Measurements from ENCODE around the gene TNIP1.
A peak's percentile ranks its signal among the peaks of the same experiment; 100 is the strongest.

Gene TNIP1, protein sequence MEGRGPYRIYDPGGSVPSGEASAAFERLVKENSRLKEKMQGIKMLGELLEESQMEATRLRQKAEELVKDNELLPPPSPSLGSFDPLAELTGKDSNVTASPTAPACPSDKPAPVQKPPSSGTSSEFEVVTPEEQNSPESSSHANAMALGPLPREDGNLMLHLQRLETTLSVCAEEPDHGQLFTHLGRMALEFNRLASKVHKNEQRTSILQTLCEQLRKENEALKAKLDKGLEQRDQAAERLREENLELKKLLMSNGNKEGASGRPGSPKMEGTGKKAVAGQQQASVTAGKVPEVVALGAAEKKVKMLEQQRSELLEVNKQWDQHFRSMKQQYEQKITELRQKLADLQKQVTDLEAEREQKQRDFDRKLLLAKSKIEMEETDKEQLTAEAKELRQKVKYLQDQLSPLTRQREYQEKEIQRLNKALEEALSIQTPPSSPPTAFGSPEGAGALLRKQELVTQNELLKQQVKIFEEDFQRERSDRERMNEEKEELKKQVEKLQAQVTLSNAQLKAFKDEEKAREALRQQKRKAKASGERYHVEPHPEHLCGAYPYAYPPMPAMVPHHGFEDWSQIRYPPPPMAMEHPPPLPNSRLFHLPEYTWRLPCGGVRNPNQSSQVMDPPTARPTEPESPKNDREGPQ

GRCh38 chr5:151080613-151081430, at the start of gene TNIP1:
Gene TNIP1, minus strand, starts transcription at chr5:151081034. Its CDS starts 15,939 bp downstream, at chr5:151065095.
- peak; percentile 94 for DNase-seq (ENCODE audit: low spot score)

- no peak for DNase-seq (ENCODE audit: low spot score)
These were observed 49.5 kb upstream of the TNIP1 start for GRCh38 chr5:151130235-151130921.

- no peak for DNase-seq (ENCODE audit: low spot score)
These were observed 48.0 kb upstream of the TNIP1 start for GRCh38 chr5:151128817-151129216.

DNA sequence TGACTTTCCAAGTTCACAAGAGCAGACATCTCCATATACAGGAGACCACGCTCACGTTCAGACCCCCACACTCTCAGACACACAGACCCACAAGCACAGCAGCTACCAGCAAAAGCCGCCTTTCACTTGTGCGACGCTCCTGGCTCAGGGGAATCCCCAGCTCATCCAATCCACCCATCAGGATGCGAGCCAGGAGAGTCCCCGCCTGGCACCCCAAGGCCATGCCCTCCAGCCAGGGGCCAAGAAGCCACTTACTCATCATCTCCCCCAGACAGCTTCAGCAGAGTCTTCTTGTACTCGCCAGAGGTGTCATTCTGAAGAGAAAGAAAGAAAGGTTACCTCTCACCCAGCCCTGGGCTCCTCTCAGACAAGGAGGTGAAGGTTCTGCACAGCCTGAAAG, 47.1 kb upstream of the TNIP1 start:
- no peak for DNase-seq (ENCODE audit: low spot score)

GRCh38 chr5:151126199-151126645, 45.4 kb upstream of the TNIP1 start:
- peak; percentile 78 for DNase-seq (ENCODE audit: low spot score)

GRCh38 chr5:151125421-151125820, 44.6 kb upstream of the TNIP1 start:
- no peak for DNase-seq (ENCODE audit: low spot score)

- no peak for DNase-seq (ENCODE audit: low spot score)
These were observed 43.3 kb upstream of the TNIP1 start for GRCh38 chr5:151123897-151124751.

GRCh38 chr5:151122828-151123227, 42.0 kb upstream of the TNIP1 start:
- no peak for DNase-seq (ENCODE audit: low spot score)

GRCh38 chr5:151121665-151122064, 40.8 kb upstream of the TNIP1 start:
- DNase-seq (ENCODE audit: low spot score) = no peak

- no peak for DNase-seq (ENCODE audit: low spot score)
These were observed 40.3 kb upstream of the TNIP1 start for GRCh38 chr5:151121095-151121494.

- DNase-seq (ENCODE audit: low spot score) = no peak
These were observed 38.2 kb upstream of the TNIP1 start for GRCh38 chr5:151118913-151119575.

DNA sequence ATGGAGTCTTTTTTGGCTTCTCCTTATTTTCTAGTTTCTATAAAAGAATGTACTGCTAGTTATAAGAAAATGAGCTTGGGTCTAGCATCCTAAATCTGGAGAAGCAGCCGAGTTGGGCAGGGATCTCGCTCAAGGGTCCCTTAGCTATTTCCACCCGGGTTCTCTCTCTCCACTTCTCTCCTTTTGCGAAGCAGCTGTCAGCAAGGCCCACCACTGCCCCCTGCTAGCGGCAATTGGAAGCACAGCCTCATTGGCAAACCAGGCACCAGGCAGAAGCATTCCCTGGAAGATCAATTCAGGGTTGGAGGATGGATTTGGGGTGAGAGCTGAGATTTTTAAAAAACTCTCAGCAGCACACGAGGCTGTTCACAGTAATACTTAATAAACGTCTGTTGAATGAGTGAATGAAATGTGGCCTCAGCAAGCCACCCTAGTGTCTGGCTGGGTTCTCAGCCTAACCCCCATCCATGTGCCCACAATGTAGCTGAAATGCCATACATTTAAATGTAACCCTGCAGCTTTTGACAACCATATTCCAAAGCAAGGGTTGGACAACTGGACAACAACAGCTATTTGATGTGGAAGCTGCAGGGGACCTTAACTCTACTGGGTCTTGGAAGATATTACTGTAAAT, 34.6 kb upstream of the TNIP1 start:
- peak; percentile 78 for DNase-seq (ENCODE audit: low spot score)

- DNase-seq (ENCODE audit: low spot score) = no peak
These were observed 32.8 kb upstream of the TNIP1 start for GRCh38 chr5:151113651-151114050.

- DNase-seq (ENCODE audit: low spot score) = no peak
These were observed 30.2 kb upstream of the TNIP1 start for GRCh38 chr5:151110992-151111391.

DNA sequence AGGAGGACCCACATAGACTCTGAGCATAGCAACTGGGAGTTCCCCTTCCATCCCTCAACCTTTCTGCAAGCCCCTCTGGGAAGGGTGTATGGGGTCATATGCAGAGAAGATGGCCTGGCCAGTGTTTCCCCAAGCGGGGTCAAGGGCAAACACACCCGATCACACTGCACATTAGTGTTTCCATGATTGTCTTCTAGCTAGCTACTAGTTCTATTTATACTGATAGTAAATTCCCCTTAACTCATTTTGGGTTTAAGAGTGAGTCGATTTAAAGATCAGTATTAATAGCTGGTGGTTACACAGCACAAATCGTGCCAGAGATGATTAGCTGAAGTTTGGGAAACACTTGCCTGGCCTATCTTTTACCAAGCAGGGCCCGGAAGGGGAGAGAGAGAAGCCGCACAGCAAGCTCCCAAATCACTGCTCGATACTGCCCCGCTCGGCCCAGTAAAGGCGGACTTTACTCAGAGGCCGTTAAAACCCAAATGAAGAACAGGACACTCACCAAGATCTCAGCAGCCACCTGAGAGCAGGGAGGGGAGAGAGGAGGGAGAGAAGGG, 29.4 kb upstream of the TNIP1 start:
- DNase-seq (ENCODE audit: low spot score) = no peak

DNA sequence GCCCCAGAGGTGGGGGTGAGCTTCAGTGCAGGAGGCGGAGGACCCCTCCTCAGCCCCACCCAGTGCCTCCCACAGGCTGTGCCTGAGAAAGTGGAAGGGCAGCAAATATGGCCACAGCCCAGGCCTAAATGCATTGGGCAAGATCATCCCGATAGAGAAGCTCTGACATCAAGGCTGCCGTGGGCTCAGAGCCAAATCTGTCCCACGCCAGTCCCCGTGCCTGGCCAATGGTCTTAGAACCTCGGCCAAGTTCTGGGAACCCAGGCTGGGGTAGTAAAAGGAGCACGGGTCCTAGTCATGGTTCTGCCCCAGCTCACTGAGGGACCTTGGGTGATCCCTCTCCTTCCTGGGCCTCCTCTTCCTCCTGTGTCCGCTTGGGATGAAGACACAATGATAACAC, 27.7 kb upstream of the TNIP1 start:
- DNase-seq (ENCODE audit: low spot score) = no peak

DNA sequence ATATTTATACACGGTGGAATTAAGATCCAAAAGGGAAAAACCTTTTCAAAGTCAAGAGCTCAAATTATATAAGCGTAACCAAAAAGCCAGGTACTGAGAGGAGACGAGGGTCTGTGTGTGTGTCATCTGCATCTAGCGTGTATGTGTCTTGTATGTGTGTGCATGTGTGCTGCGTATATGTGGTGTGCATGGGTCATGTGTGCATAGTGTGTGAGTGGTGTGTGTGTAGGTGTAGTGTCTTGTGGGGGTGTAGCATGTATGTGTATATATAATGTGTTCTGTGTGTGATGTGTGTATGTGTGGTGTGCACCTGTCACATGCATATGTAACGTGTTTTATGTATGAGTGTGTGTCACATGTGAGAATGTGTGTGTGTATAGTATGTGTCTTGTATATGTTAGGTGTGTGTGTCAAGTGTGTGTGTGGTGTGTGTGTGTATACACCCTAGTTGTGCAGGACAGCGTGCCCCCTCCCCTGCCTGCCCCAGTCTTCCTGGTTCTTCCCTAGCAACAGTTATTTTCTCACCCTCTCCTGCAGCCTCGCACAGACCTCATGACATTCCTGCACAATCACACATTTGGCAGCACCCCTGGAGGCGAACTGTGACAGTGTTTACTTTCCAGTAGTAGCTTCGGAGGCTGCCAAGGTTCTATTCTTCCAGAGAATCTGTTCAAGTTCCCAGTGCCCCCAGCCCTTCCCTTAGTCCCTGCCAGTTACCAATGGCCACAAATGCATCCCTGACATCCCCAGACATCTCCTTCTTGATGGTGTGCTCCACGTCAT, 27.1 kb upstream of the TNIP1 start:
- no peak for DNase-seq (ENCODE audit: low spot score)

GRCh38 chr5:151107084-151107483, 26.2 kb upstream of the TNIP1 start:
- no peak for DNase-seq (ENCODE audit: low spot score)

- no peak for DNase-seq (ENCODE audit: low spot score)
These were observed 25.7 kb upstream of the TNIP1 start for GRCh38 chr5:151106509-151106908.

All from left forelimb (tissue), 1 donor.